Trophoblast cell (in vitro differentiated cells and primary cell): ENCODE measurements around the gene ACVR2B.

Experiments
- DNase-seq, 2 donors: peaks; one replicate each; pipeline ENCODE4 v3.0.0-alpha.2; 2016
- H2AFZ ChIP-seq: 2 replicates; pipeline ENCODE4 v1.6.1; 2013; ENCODE audit warnings: low read length, moderate library complexity, mild to moderate bottlenecking; ENCODE audit not compliant: insufficient read depth, poor library complexity
- H2AK5ac ChIP-seq: 2 replicates; pipeline ENCODE4 v1.6.1; 2013; ENCODE audit warnings: mild to moderate bottlenecking, low read length
- H2BK120ac ChIP-seq: 2 replicates; pipeline ENCODE4 v1.6.1; 2013; ENCODE audit warnings: low read length, mild to moderate bottlenecking, moderate library complexity; ENCODE audit not compliant: insufficient read depth, poor library complexity
- H2BK12ac ChIP-seq: 2 replicates; pipeline ENCODE4 v1.6.1; 2013; ENCODE audit warnings: mild to moderate bottlenecking, low read length, moderate library complexity
- H2BK5ac ChIP-seq: 2 replicates; pipeline ENCODE4 v1.6.1; 2013; ENCODE audit warnings: low read length, low read depth, moderate library complexity, mild to moderate bottlenecking; ENCODE audit not compliant: poor library complexity
- H3K14ac ChIP-seq: 2 replicates; pipeline ENCODE4 v1.6.1; 2013; ENCODE audit warnings: mild to moderate bottlenecking, low read length
- H3K18ac ChIP-seq: 2 replicates; pipeline ENCODE4 v1.6.1; 2013; ENCODE audit warnings: mild to moderate bottlenecking, low read length
- H3K23ac ChIP-seq: 2 replicates; pipeline ENCODE4 v1.6.1; 2013; ENCODE audit warnings: low read length
- H3K27ac ChIP-seq: 2 replicates; pipeline ENCODE4 v1.5.1; 2013; ENCODE audit warnings: low read depth, mild to moderate bottlenecking, inconsistent platforms, low read length, moderate library complexity
- H3K27me3 ChIP-seq: 2 replicates; pipeline ENCODE4 v1.6.1; 2013; ENCODE audit warnings: inconsistent platforms, mild to moderate bottlenecking, low read length, moderate library complexity; ENCODE audit not compliant: insufficient read depth
- H3K36me3 ChIP-seq, 2 experiments: 1 replicate in 1 of 2; 2 replicates in 1 of 2; pipeline ENCODE4 v1.6.1; 2013; ENCODE audit warnings: low read length in 2 of 2, mild to moderate bottlenecking in 2 of 2, moderate library complexity in 1 of 2; ENCODE audit not compliant: insufficient read depth in 2 of 2, control insufficient read depth in 1 of 2
- H3K4ac ChIP-seq: 2 replicates; pipeline ENCODE4 v1.6.1; 2013; ENCODE audit warnings: low read depth, mild to moderate bottlenecking, low read length, moderate library complexity
- H3K4me1 ChIP-seq, 2 experiments: 1 replicate in 1 of 2; 2 replicates in 1 of 2; pipeline ENCODE4 v1.6.1; 2013; ENCODE audit warnings: low read length in 2 of 2, mild to moderate bottlenecking in 2 of 2, moderate library complexity in 1 of 2; ENCODE audit not compliant: insufficient read depth in 2 of 2, control insufficient read depth in 1 of 2
- H3K4me2 ChIP-seq: 2 replicates; pipeline ENCODE4 v1.6.1; 2013; ENCODE audit warnings: inconsistent platforms, mild to moderate bottlenecking, low read length, moderate library complexity
- H3K4me3 ChIP-seq: 2 replicates; pipeline ENCODE4 v1.5.1; 2013; ENCODE audit warnings: mild to moderate bottlenecking, low read depth, low read length, inconsistent platforms
- H3K79me1 ChIP-seq: one replicate; pipeline ENCODE4 v1.6.1; 2013; ENCODE audit warnings: low read length
- H3K79me2 ChIP-seq: 2 replicates; pipeline ENCODE4 v1.6.1; 2013; ENCODE audit warnings: low read length, mild to moderate bottlenecking; ENCODE audit not compliant: control insufficient read depth, insufficient read depth, poor library complexity
- H3K9ac ChIP-seq: 2 replicates; pipeline ENCODE4 v1.6.1; 2013; ENCODE audit warnings: mild to moderate bottlenecking, low read length
- H3K9me3 ChIP-seq: 2 replicates; pipeline ENCODE4 v1.6.1; 2013; ENCODE audit warnings: low read depth, mild to moderate bottlenecking, control low read depth, inconsistent platforms, low read length; ENCODE audit not compliant: insufficient read depth
- H4K12ac ChIP-seq: 2 replicates; pipeline ENCODE4 v1.6.1; 2013; ENCODE audit warnings: low read depth, mild to moderate bottlenecking, low read length, moderate library complexity
- H4K8ac ChIP-seq: 2 replicates; pipeline ENCODE4 v1.6.1; 2013; ENCODE audit warnings: low read depth, mild to moderate bottlenecking, low read length, moderate library complexity
- H4K91ac ChIP-seq: one replicate; pipeline ENCODE4 v1.6.1; 2013; ENCODE audit warnings: low read depth, mild to moderate bottlenecking, low read length, moderate library complexity
- WGBS: extraction: QIAGEN DNeasy Blood & Tissue Kit; methylation state at CpG from one replicate; pipeline ENCODE4 v1.1.7; 2013; ENCODE audit warnings: missing lambda C conversion rate; ENCODE audit not compliant: insufficient read length, insufficient coverage; ENCODE audit errors: extremely low coverage; 5-methylcytosine and 5-hydroxymethylcytosine counted together

Gene ACVR2B

GRCh38 chr3:38533285-38533976 lies 79.7 kb downstream of the ACVR2B start:
- Histone ChIP-seq H3K36me3 (peaks cover 0 to under 1% of the 10 kb centered on the region in 2 experiments), H2BK5ac (no peak overlapping the region), H3K4me3 (no peak overlapping the region), H3K9ac (no peak overlapping the region), H3K14ac (no peak overlapping the region), H2AK5ac (no peak overlapping the region), H3K27me3 (no peaks in the 10 kb centered on the region), H3K79me2 (no peaks in the 10 kb centered on the region), H4K8ac (no peak overlapping the region), H3K4me1 (no peaks in the 10 kb centered on the region), H3K23ac (no peak overlapping the region), H4K12ac (no peak overlapping the region), H3K79me1 (no peaks in the 10 kb centered on the region), H3K4ac (no peak overlapping the region), H3K27ac (no peak overlapping the region), H3K9me3 (peaks cover 1% of the 10 kb centered on the region), H2BK12ac (no peak overlapping the region), H3K18ac (no peak overlapping the region), H3K4me2 (no peak overlapping the region), H2BK120ac (no peak overlapping the region), H2AFZ (no peak overlapping the region), H4K91ac (no peak overlapping the region)
- no peak for DNase-seq
- no CpG with 5 or more reads among the region's 13 CpGs for WGBS

GRCh38 chr3:38534180-38534579 lies 80.5 kb downstream of the ACVR2B start:
- Histone ChIP-seq H2AK5ac (no peak overlapping the region), H3K79me2 (no peaks in the 10 kb centered on the region), H4K91ac (no peak overlapping the region), H2BK120ac (no peak overlapping the region), H3K27me3 (no peaks in the 10 kb centered on the region), H3K4me2 (no peak overlapping the region), H4K12ac (no peak overlapping the region), H2AFZ (no peak overlapping the region), H3K23ac (no peak overlapping the region), H2BK5ac (no peak overlapping the region), H4K8ac (no peak overlapping the region), H3K36me3 (no peaks in the 10 kb centered on the region), H3K4me3 (no peak overlapping the region), H3K79me1 (no peaks in the 10 kb centered on the region), H3K4ac (no peak overlapping the region), H3K27ac (no peak overlapping the region), H3K14ac (no peak overlapping the region), H3K18ac (no peak overlapping the region), H3K9ac (no peak overlapping the region), H3K9me3 (no peaks in the 10 kb centered on the region), H2BK12ac (no peak overlapping the region), H3K4me1 (no peaks in the 10 kb centered on the region)
- DNase-seq, result no peak
- WGBS, result no CpG with 5 or more reads among the region's 2 CpGs

- H2BK5ac ChIP-seq, result no peak overlapping the region
- no peak overlapping the region for H3K4me3 ChIP-seq
- H3K4me1 ChIP-seq, result no peaks in the 10 kb centered on the region
- no peak overlapping the region for H3K9ac ChIP-seq
- H3K4me2 ChIP-seq, result no peak overlapping the region
- H2AK5ac ChIP-seq, result no peak overlapping the region
- no peak overlapping the region for H2BK12ac ChIP-seq
- H3K79me2 ChIP-seq, result no peaks in the 10 kb centered on the region
- DNase-seq, result no peak
- H3K9me3 ChIP-seq, result no peaks in the 10 kb centered on the region
- H3K27me3 ChIP-seq, result no peaks in the 10 kb centered on the region
- no peak overlapping the region for H3K18ac ChIP-seq
- H3K14ac ChIP-seq, result no peak overlapping the region
- H4K91ac ChIP-seq, result no peak overlapping the region
- H3K36me3 ChIP-seq, result no peaks in the 10 kb centered on the region
- no peak overlapping the region for H3K4ac ChIP-seq
- no peaks in the 10 kb centered on the region for H3K79me1 ChIP-seq
- no peak overlapping the region for H4K12ac ChIP-seq
- WGBS, result no CpG with 5 or more reads among the region's 7 CpGs
- no peak overlapping the region for H2AFZ ChIP-seq
- H3K27ac ChIP-seq, result no peak overlapping the region
- H2BK120ac ChIP-seq, result no peak overlapping the region
- no peak overlapping the region for H3K23ac ChIP-seq
- H4K8ac ChIP-seq, result no peak overlapping the region
These were observed 80.9 kb downstream of the ACVR2B start for GRCh38 chr3:38534604-38535003.

GRCh38 chr3:38536671-38537070 lies 83.0 kb downstream of the ACVR2B start:
- Histone ChIP-seq H2BK120ac (no peak overlapping the region), H3K18ac (no peak overlapping the region), H3K9me3 (no peaks in the 10 kb centered on the region), H2BK5ac (no peak overlapping the region), H4K91ac (no peak overlapping the region), H3K14ac (no peak overlapping the region), H3K36me3 (no peaks in the 10 kb centered on the region), H3K4ac (no peak overlapping the region), H4K12ac (no peak overlapping the region), H2BK12ac (no peak overlapping the region), H3K79me1 (no peaks in the 10 kb centered on the region), H3K4me1 (no peaks in the 10 kb centered on the region), H3K27ac (no peak overlapping the region), H2AFZ (no peak overlapping the region), H3K4me3 (no peak overlapping the region), H3K27me3 (no peaks in the 10 kb centered on the region), H2AK5ac (no peak overlapping the region), H4K8ac (no peak overlapping the region), H3K4me2 (no peak overlapping the region), H3K79me2 (no peaks in the 10 kb centered on the region), H3K9ac (no peak overlapping the region), H3K23ac (no peak overlapping the region)
- DNase-seq, result no peak
- no CpG with 5 or more reads among the region's 3 CpGs for WGBS
